ENCODE data around the gene GMPS. TPM values are rescaled to one million over a fixed set of nuclear protein-coding genes. Genes with fewer than 3 reads are reported as not detected.

Gene GMPS
- total and polyA plus RNA-seq, 10 of the 15 experiments (the other 5 are each of a cell fraction or from before 2014, with no cell fraction given): 33.2 to 143 (median 79.0) TPM

DNA sequence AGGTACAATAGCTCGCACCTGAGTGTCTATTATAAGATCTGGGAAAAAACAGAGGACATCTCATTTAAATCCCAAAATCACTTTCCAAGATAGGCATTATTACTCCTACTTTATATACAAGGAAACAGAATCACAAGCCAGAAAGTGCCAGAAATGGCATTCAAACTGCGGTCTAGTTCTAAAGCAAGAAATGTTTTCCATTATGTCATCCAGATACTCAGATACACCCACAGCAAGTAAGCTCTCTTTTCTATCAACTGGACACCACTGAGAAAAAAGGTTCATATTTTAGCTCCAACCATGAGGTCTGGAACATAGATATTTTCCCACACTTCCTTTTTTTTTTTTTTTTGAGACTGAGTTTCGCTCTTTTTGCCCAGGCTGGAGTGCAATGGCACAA, 24.3 kb upstream of the GMPS start:
- DNase-seq (ENCODE audit: low read depth, low spot score): no peak
- Histone ChIP-seq H3K27ac (ENCODE audit: control insufficient read depth, insufficient read depth) (no peak overlapping the region), H2AFZ (ENCODE audit: control insufficient read depth, low read depth, low read length) (no peak overlapping the region), H3K79me2 (ENCODE audit: control insufficient read depth, insufficient read depth, low read length) (peaks cover 67% of the 10 kb centered on the region), H4K20me1 (ENCODE audit: control insufficient read depth, insufficient read depth) (no peaks in the 10 kb centered on the region), H3K4me1 (ENCODE audit: control insufficient read depth, insufficient read depth, low read length) (peaks cover 11% of the 10 kb centered on the region), H3K9me3 (replicated peaks; ENCODE audit: control insufficient read depth, insufficient read depth, low read length) (no peaks in the 10 kb centered on the region), H3K27me3 (replicated peaks in 1 of 2; ENCODE audit: control insufficient read depth in 2 of 2, insufficient read depth in 2 of 2, low read length in 1 of 2) (no peaks in the 10 kb centered on the region), H3K4me3 (0 out of 2 replicates have a peak overlapping the region, but pooled peaks have one; percentile 32), H3K9ac (ENCODE audit: control insufficient read depth, insufficient read depth, low read length) (peak overlapping the region; percentile 40; the same call in 1 of the 2 replicates), H3K4me2 (ENCODE audit: control insufficient read depth, insufficient read depth) (peak overlapping the region; percentile 42), H3K36me3 (ENCODE audit: control insufficient read depth in 2 of 2, insufficient read depth in 2 of 2, low read length in 1 of 2) (peaks cover 0 to 6% of the 10 kb centered on the region in 2 experiments; a peak in 1 of 4 replicates)
- BruUV-seq (replicated peaks): no TSS peak
- ChIA-PET RAD21 (ENCODE audit: unreplicated experiment) (interaction anchor here (0.7 to 1.2 kb wide), 6 partner anchors 8 to 40 kb away, joined by 3 to 5 read pairs (median 3); partner anchors contain the start of genes C3orf33, GMPS and SLC33A1), CTCF (interaction anchor here (0.8 to 3.0 kb wide), 2 partner anchors 19 to 40 kb away, joined by 3 to 18 read pairs; partner anchors contain the start of gene C3orf33), SMC1A (ENCODE audit: uncharacterized antibody, unreplicated experiment) (interaction anchor here (0.7 to 1.2 kb wide), 2 partner anchors 21 to 714 kb away, joined by 3 to 4 read pairs; no protein-coding TSS in a partner anchor), POLR2A (interaction anchor here (0.7 to 1.4 kb wide), 4 partner anchors 11 to 27 kb away, joined by 3 to 5 read pairs (median 4); partner anchors contain the start of gene GMPS)
- intact Hi-C loops (cut with micrococcal nuclease; ENCODE audit: unreplicated experiment): no loop called here
- TF ChIP-seq EGR1 (IDR thresholded peaks at IDR 0.05; ENCODE audit: borderline replicate concordance in 1 of 2, low read depth in 2 of 2, low read length in 2 of 2): no peak
- TF ChIP-seq CHD4 (IDR thresholded peaks at IDR 0.05): no peak
- TF ChIP-seq MTA2 (IDR thresholded peaks at IDR 0.05; ENCODE audit: low read depth): peak; percentile 41; the same call in 1 of the 2 replicates
- peak; percentile 69; the same call in 1 of the 2 replicates for TF ChIP-seq RUNX3 (IDR thresholded peaks at IDR 0.05; ENCODE audit: low read length)
- TF ChIP-seq RELB (IDR thresholded peaks at IDR 0.05; ENCODE audit: low read depth): peak; percentile 44
- peak; percentile 95 for TF ChIP-seq ATF7 (IDR thresholded peaks at IDR 0.05; ENCODE audit: low read depth)
- TF ChIP-seq IKZF2 (IDR thresholded peaks at IDR 0.05): peak; percentile 21 to 49; a peak in 2 of 4 replicates
- TF ChIP-seq CEBPZ (IDR thresholded peaks at IDR 0.05; ENCODE audit: low read depth, low read length): no peak
- TF ChIP-seq MEF2B (IDR thresholded peaks at IDR 0.05; ENCODE audit: partially characterized antibody, poor library complexity, severe bottlenecking): peak; percentile 48
- 0 out of 2 replicates have a peak, but pooled peaks have one; percentile 16 for TF ChIP-seq NFIC (IDR thresholded peaks at IDR 0.05; ENCODE audit: low read depth, low read length)
- peak; percentile 26; the same call in 1 of the 2 replicates for TF ChIP-seq ZBED1 (IDR thresholded peaks at IDR 0.05; ENCODE audit: borderline replicate concordance)
- TF ChIP-seq RAD51 (IDR thresholded peaks at IDR 0.05): 0 out of 2 replicates have a peak, but pooled peaks have one; percentile 8
- TF ChIP-seq DPF2 (IDR thresholded peaks at IDR 0.05): peak; percentile 35; the same call in 1 of the 2 replicates
- peak; percentile 63 for ATAC-seq
- in situ Hi-C loops (cut with MboI): no loop called here
- WGBS (ENCODE audit: insufficient coverage, insufficient replicate concordance, low lambda C conversion rate, missing lambda C conversion rate): 95% methylated on average over 2 of the region's 3 CpGs
- no peak for FAIRE-seq

Measured in GM12878 (cell line).